ENCODE results near the gene HSPB8. TPM values are rescaled to one million over a fixed set of nuclear protein-coding genes. Genes with fewer than 3 reads are reported as not detected.

Gene HSPB8
- 35.6 TPM for total RNA-seq (ENCODE audit: insufficient read depth, low replicate concordance)

GRCh38 chr12:119178544-119179334, at the start of gene HSPB8:
TSS of gene HSPB8 (plus strand) at chr12:119178931. CDS start at chr12:119179313, 382 bp downstream.
- DNase-seq (ENCODE audit: low spot score): peak; percentile 94

- DNase-seq (ENCODE audit: low spot score): no peak
These were observed 48.8 kb upstream of the HSPB8 start for GRCh38 chr12:119129827-119130434.

- DNase-seq (ENCODE audit: low spot score): no peak
These were observed 48.2 kb upstream of the HSPB8 start for GRCh38 chr12:119130523-119130922.

GRCh38 chr12:119134284-119135072, 44.3 kb upstream of the HSPB8 start:
- no peak for DNase-seq (ENCODE audit: low spot score)

- DNase-seq (ENCODE audit: low spot score): no peak
These were observed 41.8 kb upstream of the HSPB8 start for GRCh38 chr12:119136811-119137410.

GRCh38 chr12:119139448-119139847, 39.3 kb upstream of the HSPB8 start:
- no peak for DNase-seq (ENCODE audit: low spot score)

- DNase-seq (ENCODE audit: low spot score): no peak
These were observed 33.4 kb upstream of the HSPB8 start for GRCh38 chr12:119145367-119145766.

GRCh38 chr12:119147847-119148448, 30.8 kb upstream of the HSPB8 start:
- DNase-seq (ENCODE audit: low spot score): no peak

- no peak for DNase-seq (ENCODE audit: low spot score)
These were observed 29.5 kb upstream of the HSPB8 start for GRCh38 chr12:119149270-119149669.

- no peak for DNase-seq (ENCODE audit: low spot score)
These were observed 27.2 kb upstream of the HSPB8 start for GRCh38 chr12:119151445-119152026.

GRCh38 chr12:119153477-119154434, 25.0 kb upstream of the HSPB8 start:
- peak; percentile 63 for DNase-seq (ENCODE audit: low spot score)

- DNase-seq (ENCODE audit: low spot score): no peak
These were observed 24.3 kb upstream of the HSPB8 start for GRCh38 chr12:119154435-119154818.

GRCh38 chr12:119156401-119157044, 22.2 kb upstream of the HSPB8 start:
- no peak for DNase-seq (ENCODE audit: low spot score)

GRCh38 chr12:119157528-119157927, 21.2 kb upstream of the HSPB8 start:
- DNase-seq (ENCODE audit: low spot score): no peak

- DNase-seq (ENCODE audit: low spot score): no peak
These were observed 20.8 kb upstream of the HSPB8 start for GRCh38 chr12:119157978-119158377.

- DNase-seq (ENCODE audit: low spot score): no peak
These were observed 20.3 kb upstream of the HSPB8 start for GRCh38 chr12:119158402-119158801.

GRCh38 chr12:119159844-119160243, 18.9 kb upstream of the HSPB8 start:
- DNase-seq (ENCODE audit: low spot score): no peak

- DNase-seq (ENCODE audit: low spot score): no peak
These were observed 10.8 kb upstream of the HSPB8 start for GRCh38 chr12:119167902-119168301.

- DNase-seq (ENCODE audit: low spot score): no peak
These were observed 10.0 kb upstream of the HSPB8 start for GRCh38 chr12:119168721-119169120.
